Thoracic aorta (tissue), 2 donors: ENCODE data around the gene ANKRD33B. TPM values are rescaled to one million over a fixed set of nuclear protein-coding genes. Genes with fewer than 3 reads are reported as not detected.

Experiments used
- ATAC-seq: fragments of 150-250 bp; one replicate; pipeline ENCODE4 v1.8.0; 2017; ENCODE audit warnings: low read depth; ENCODE audit not compliant: insufficient number of reproducible peaks, low FRiP score
- DNase-seq: peaks from one replicate; pipeline ENCODE4 v3.0.0-alpha.2; 2020; ENCODE audit warnings: low spot score
- H3K27ac ChIP-seq, 2 donors: fragments of 200-600 bp; sonication (generic); 1 replicate in 1 of 2; 2 replicates in 1 of 2; pipeline ENCODE4 v1.5.1; 2016; ENCODE audit warnings: mild to moderate bottlenecking in 2 of 2, moderate library complexity in 2 of 2
- H3K27me3 ChIP-seq: fragments of 200-600 bp; sonication (generic); replicated peaks from 2 replicates; pipeline ENCODE4 v1.6.0; 2016; ENCODE audit warnings: mild to moderate bottlenecking; ENCODE audit not compliant: insufficient read depth
- H3K36me3 ChIP-seq: fragments of 200-600 bp; sonication (generic); one replicate; pipeline ENCODE4 v1.5.1; 2016
- H3K4me1 ChIP-seq, 2 donors: fragments of 200-600 bp; sonication (generic); 1 replicate in 1 of 2; 2 replicates in 1 of 2; pipeline versions ENCODE4 v1.5.1 to v1.6.0; 2016; ENCODE audit warnings: low read depth in 2 of 2, mild to moderate bottlenecking in 1 of 2; ENCODE audit not compliant: control insufficient read depth in 1 of 2
- H3K4me3 ChIP-seq: fragments of 200-600 bp; sonication (generic); 2 replicates; pipeline ENCODE4 v1.5.1; 2016; ENCODE audit warnings: mild to moderate bottlenecking
- H3K9me3 ChIP-seq: fragments of 200-600 bp; sonication (generic); 2 replicates; pipeline ENCODE4 v1.5.1; 2016
- total RNA-seq, 2 donors: library from RNA; depleted of rRNA; stranded (reverse); fragments of >200 nt; gene quantifications; one replicate each; pipeline versions ENCODE4 v1.1.0 to v1.2.3, GENCODE V29; 2016
- TF ChIP-seq, protein P1 (sequence below): fragments of 200-600 bp; sonication (generic); IDR thresholded peaks from one replicate; pipeline ENCODE4 v1.5.1; 2019; ENCODE audit warnings: antibody characterized with exemption

The ANKRD33B gene
- total RNA-seq, 2 donors from 2014 or later: 4.9 to 5.7 TPM

DNA sequence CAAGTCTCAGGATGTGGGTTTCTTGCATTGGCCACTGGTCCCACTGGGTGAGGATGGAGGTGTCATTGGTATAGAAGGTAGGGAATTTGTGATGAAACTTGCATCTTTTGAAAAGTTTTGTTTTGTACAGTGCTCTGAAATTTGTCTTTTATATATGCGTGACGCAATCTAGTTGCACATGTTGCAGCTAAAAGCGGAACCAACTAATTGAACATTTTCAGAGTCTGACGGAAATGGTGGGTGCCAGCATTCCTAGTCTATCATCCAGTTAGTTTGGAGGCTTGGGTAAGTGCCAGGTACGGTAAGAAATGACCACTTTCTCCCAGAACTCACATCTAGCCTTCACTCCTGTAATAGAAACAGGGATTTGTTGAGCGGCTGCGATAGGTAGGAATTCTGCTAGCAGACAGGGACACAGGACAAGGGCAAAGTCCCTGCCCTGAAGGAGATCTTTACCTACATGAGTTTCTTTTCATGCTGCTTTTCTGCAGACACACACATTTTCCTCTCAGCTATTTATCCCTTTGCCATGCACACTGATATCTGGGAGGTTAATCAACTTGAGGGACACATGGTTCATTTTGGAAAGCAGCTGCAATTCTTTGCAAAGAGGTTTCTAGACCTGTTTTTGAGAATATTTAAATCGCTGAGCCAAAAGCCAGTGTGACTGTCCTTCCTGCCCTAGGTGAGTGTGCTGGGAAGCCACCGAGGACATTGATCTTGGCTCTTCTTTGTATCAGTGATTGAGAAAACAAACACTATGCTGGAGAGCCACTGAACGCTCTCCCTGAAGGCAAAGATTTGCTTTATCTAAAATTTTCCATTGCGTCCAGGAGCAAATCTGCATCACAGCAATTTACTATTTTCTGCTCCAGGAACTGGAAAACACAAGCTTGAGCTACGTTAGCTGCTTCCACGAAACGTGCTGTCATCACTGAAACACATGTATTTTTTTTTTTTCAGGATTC, 107.5 kb downstream of the ANKRD33B start:
- no peaks in the 10 kb centered on the region for H3K27me3 ChIP-seq
- no peaks in the 10 kb centered on the region for H3K9me3 ChIP-seq
- H3K36me3 ChIP-seq: no peaks in the 10 kb centered on the region
- ATAC-seq (no peak), DNase-seq (no peak)
- no peak overlapping the region for H3K27ac ChIP-seq
- H3K4me1 ChIP-seq: no peaks in the 10 kb centered on the region
- TF ChIP-seq, protein P1, sequence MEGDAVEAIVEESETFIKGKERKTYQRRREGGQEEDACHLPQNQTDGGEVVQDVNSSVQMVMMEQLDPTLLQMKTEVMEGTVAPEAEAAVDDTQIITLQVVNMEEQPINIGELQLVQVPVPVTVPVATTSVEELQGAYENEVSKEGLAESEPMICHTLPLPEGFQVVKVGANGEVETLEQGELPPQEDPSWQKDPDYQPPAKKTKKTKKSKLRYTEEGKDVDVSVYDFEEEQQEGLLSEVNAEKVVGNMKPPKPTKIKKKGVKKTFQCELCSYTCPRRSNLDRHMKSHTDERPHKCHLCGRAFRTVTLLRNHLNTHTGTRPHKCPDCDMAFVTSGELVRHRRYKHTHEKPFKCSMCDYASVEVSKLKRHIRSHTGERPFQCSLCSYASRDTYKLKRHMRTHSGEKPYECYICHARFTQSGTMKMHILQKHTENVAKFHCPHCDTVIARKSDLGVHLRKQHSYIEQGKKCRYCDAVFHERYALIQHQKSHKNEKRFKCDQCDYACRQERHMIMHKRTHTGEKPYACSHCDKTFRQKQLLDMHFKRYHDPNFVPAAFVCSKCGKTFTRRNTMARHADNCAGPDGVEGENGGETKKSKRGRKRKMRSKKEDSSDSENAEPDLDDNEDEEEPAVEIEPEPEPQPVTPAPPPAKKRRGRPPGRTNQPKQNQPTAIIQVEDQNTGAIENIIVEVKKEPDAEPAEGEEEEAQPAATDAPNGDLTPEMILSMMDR: no peak
- no peak overlapping the region for H3K4me3 ChIP-seq

DNA sequence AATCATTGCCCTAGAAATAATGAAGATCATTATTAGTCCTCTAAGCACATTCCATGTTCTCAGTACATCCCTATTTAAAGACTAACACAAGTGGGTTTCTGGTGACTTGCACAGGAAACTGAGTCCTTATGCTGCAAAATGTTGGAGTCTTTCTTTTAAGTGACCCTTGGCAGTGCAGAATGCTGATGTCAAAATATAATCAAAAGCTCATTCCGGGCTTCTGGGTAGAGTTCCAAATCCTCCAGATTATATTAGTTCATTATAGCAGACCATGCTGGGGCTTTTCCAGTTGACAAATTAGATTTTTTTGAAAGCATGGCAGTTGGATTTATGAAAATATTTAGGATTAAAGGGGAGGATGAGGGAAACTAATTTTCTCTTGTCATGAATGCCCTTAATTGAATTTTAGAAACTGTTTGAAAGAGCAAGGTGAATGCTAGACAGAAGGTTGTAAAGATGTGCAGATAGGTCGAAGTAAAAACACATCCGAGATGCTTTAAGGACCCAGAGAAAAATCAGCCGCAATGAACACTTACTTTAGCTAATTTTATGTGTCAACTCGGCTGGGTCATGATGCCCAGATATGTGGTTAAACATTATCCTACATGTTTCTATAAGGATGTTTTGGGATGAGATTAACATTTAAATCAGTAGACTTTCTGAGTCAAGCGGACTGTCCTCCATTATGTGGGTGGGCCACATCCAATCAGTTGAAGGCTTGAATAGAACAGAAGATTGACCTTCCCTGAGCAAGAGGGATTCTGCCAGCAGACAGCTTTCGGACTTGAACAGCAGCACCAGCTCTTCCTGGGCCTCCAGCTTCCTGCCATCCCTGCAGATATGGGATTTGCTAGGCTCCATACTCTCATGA, 108.5 kb downstream of the ANKRD33B start:
- TF ChIP-seq, protein P1: no peak
- Histone ChIP-seq H3K4me3 (no peak overlapping the region), H3K27ac (no peak overlapping the region), H3K9me3 (no peaks in the 10 kb centered on the region), H3K36me3 (peaks cover 3% of the 10 kb centered on the region), H3K27me3 (no peaks in the 10 kb centered on the region), H3K4me1 (no peaks in the 10 kb centered on the region)
- ATAC-seq: no peak
- DNase-seq: no peak

DNA sequence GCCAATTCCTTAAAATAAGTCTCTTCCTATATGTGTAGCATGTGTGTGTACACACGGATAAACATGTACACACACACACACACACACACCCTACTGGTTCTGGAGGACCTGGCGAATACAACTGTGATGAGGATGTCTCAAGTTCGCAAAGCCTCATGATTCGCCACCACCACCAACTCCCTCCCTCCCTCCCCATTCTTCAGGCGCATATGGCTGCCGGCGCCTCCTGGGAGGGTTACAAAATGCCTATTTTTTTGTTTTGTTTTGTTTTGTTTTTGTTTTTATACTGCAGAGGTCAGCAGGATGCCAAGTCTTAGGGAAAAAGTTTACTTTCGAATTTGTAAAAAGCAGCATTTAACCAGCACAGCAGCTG, 109.1 kb downstream of the ANKRD33B start:
- no peak for DNase-seq
- H3K4me3 ChIP-seq: no peak overlapping the region
- peaks cover 3% of the 10 kb centered on the region for H3K9me3 ChIP-seq
- H3K27me3 ChIP-seq: no peaks in the 10 kb centered on the region
- no peak overlapping the region for H3K27ac ChIP-seq
- TF ChIP-seq, protein P1: no peak
- ATAC-seq: no peak
- no peaks in the 10 kb centered on the region for H3K4me1 ChIP-seq
- peaks cover 9% of the 10 kb centered on the region for H3K36me3 ChIP-seq

DNA sequence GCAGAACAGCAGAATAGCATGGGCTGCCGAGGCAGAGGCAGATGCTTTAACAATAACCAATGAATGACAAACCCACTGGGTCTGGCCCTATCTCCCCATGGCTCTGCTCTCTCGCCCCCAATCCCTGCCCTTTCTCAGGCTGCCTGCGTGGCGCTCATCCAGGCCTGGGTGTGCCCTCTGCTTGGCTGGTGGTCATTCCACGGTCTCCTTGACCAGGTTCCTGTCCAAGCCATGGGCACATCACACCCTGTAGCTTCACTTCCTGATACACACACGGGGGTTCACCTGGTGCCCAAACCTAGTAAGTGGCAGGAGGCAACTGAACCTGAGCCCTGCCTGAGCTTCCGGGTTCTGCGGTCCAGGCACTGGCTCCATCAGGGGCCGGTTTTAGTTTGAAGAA, 109.5 kb downstream of the ANKRD33B start:
- Histone ChIP-seq H3K9me3 (peaks cover 3% of the 10 kb centered on the region), H3K27me3 (no peaks in the 10 kb centered on the region), H3K36me3 (peaks cover 13% of the 10 kb centered on the region), H3K4me1 (no peaks in the 10 kb centered on the region), H3K4me3 (no peak overlapping the region), H3K27ac (no peak overlapping the region)
- DNase-seq (no peak), ATAC-seq (no peak)
- TF ChIP-seq, protein P1: no peak

DNA sequence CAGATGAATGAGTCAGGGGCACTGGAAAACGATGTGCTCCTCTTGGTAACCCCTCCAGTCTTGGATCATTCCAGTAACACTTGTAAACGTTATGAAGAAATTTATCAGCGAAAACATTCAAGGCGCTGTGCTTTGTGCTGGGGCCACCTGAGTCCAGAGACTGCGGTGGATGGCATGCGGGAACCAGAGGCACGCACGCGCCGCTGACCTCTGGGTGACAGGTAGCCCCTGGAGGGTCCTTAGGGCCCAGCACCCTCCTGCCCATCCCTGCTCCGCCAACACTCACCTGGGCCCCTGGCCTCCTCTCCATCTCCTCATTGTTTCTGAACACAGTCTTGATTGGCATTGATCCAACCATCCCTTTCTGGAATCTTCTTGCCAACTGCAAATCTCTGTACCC, 110.2 kb downstream of the ANKRD33B start:
- no peak for DNase-seq
- Histone ChIP-seq H3K9me3 (peaks cover 3% of the 10 kb centered on the region), H3K4me1 (no peaks in the 10 kb centered on the region), H3K27me3 (no peaks in the 10 kb centered on the region), H3K36me3 (peaks cover 20% of the 10 kb centered on the region), H3K27ac (no peak overlapping the region), H3K4me3 (no peak overlapping the region)
- TF ChIP-seq, protein P1: no peak
- no peak for ATAC-seq
